Erythroblast (primary cell): ENCODE measurements around the gene PIGN.

Source experiments
- GATA1 ChIP-seq: IDR thresholded peaks from 2 replicates; pipeline ENCODE4 v1.6.1; 2011; ENCODE audit warnings: low read depth, mild to moderate bottlenecking, control low read depth, low read length, moderate library complexity
- POLR2A ChIP-seq: IDR thresholded peaks from 2 replicates; pipeline ENCODE4 v1.6.1; 2011; ENCODE audit warnings: mild to moderate bottlenecking, low read length

GRCh38 chr18:62030091-62030985 is 156.5 kb downstream of the PIGN start:
- TF ChIP-seq POLR2A (no peak), GATA1 (no peak)
